HEK293 (cell line): ENCODE data around the gene CLMN.

ENCODE experiments used
- GLIS1 ChIP-seq: fragments of 450-650 bp; formaldehyde crosslinking; IDR thresholded peaks from 2 replicates; pipeline ENCODE4 v1.5.1; 2016; ENCODE audit warnings: missing biosample characterization, missing genetic modification characterization
- KLF10 ChIP-seq: fragments of 450-650 bp; IDR thresholded peaks from 2 replicates; pipeline ENCODE4 v1.5.1; 2018; ENCODE audit warnings: missing biosample characterization, mild to moderate bottlenecking, missing genetic modification characterization
- KLF9 ChIP-seq: fragments of 450-650 bp; formaldehyde crosslinking; IDR thresholded peaks from 2 replicates; pipeline ENCODE4 v1.5.1; 2016; ENCODE audit warnings: missing biosample characterization, missing genetic modification characterization, low read depth
- OVOL3 ChIP-seq: fragments of 450-650 bp; formaldehyde crosslinking; IDR thresholded peaks from 2 replicates; pipeline ENCODE4 v1.5.1; 2016; ENCODE audit warnings: missing biosample characterization, missing genetic modification characterization
- SALL2 ChIP-seq: fragments of 450-650 bp; formaldehyde crosslinking; IDR thresholded peaks from 2 replicates; pipeline ENCODE4 v1.5.0; 2017; ENCODE audit warnings: missing biosample characterization, mild to moderate bottlenecking, missing genetic modification characterization, borderline replicate concordance
- SP3 ChIP-seq: fragments of 450-650 bp; formaldehyde crosslinking; IDR thresholded peaks from 2 replicates; pipeline ENCODE4 v1.5.1; 2016; ENCODE audit warnings: missing biosample characterization, missing genetic modification characterization
- TCF7L2 ChIP-seq: IDR thresholded peaks from 2 replicates; pipeline ENCODE4 v1.6.1; 2011; ENCODE audit warnings: low read depth, mild to moderate bottlenecking, inconsistent platforms, low read length, moderate library complexity, borderline replicate concordance
- ZBTB7A ChIP-seq: fragments of 450-650 bp; formaldehyde crosslinking; IDR thresholded peaks from 2 replicates; pipeline ENCODE4 v1.5.1; 2016; ENCODE audit warnings: low read depth, missing biosample characterization, missing genetic modification characterization
- ZNF174 ChIP-seq: fragments of 450-650 bp; formaldehyde crosslinking; IDR thresholded peaks from 2 replicates; pipeline ENCODE4 v1.5.0; 2017; ENCODE audit warnings: missing biosample characterization, mild to moderate bottlenecking, missing genetic modification characterization
- ZNF292 ChIP-seq: fragments of 450-650 bp; formaldehyde crosslinking; IDR thresholded peaks from 2 replicates; pipeline ENCODE4 v1.5.1; 2016; ENCODE audit warnings: low read depth, missing biosample characterization, missing genetic modification characterization, borderline replicate concordance
- ZNF341 ChIP-seq: fragments of 450-650 bp; formaldehyde crosslinking; IDR thresholded peaks from 2 replicates; pipeline ENCODE4; 2016; ENCODE audit warnings: low read depth, missing biosample characterization, missing genetic modification characterization
- ZNF354C ChIP-seq: fragments of 450-650 bp; formaldehyde crosslinking; IDR thresholded peaks from 2 replicates; pipeline ENCODE4 v1.5.1; 2016; ENCODE audit warnings: missing biosample characterization, missing genetic modification characterization, low read depth, borderline replicate concordance
- ZNF391 ChIP-seq: fragments of 450-650 bp; formaldehyde crosslinking; IDR thresholded peaks from 2 replicates; pipeline ENCODE4 v1.5.1; 2016; ENCODE audit warnings: low read depth, missing biosample characterization, missing genetic modification characterization, borderline replicate concordance
- ZNF610 ChIP-seq: fragments of 450-650 bp; formaldehyde crosslinking; IDR thresholded peaks from 2 replicates; pipeline ENCODE4 v1.5.1; 2016; ENCODE audit warnings: missing biosample characterization, missing genetic modification characterization, borderline replicate concordance
- ZNF629 ChIP-seq: fragments of 450-650 bp; formaldehyde crosslinking; IDR thresholded peaks from 2 replicates; pipeline ENCODE4 v1.5.1; 2017; ENCODE audit warnings: missing biosample characterization, missing genetic modification characterization
- ZNF777 ChIP-seq: fragments of 450-650 bp; formaldehyde crosslinking; IDR thresholded peaks from 2 replicates; pipeline ENCODE4 v1.5.1; 2017; ENCODE audit warnings: missing biosample characterization, missing genetic modification characterization, borderline replicate concordance
- ZNF792 ChIP-seq: fragments of 450-650 bp; formaldehyde crosslinking; IDR thresholded peaks from 2 replicates; pipeline ENCODE4 v1.5.1; 2016; ENCODE audit warnings: missing biosample characterization, missing genetic modification characterization
- TF ChIP-seq, protein P1 (sequence below): fragments of 450-650 bp; formaldehyde crosslinking; IDR thresholded peaks from 2 replicates; pipeline ENCODE4 v1.5.1; 2017; ENCODE audit warnings: missing biosample characterization, missing genetic modification characterization
- TF ChIP-seq, protein P2 (sequence below): fragments of 450-650 bp; formaldehyde crosslinking; IDR thresholded peaks from 2 replicates; pipeline ENCODE4 v1.5.1; 2016; ENCODE audit warnings: missing biosample characterization, missing genetic modification characterization
- TF ChIP-seq, protein P3 (sequence below): fragments of 450-650 bp; formaldehyde crosslinking; IDR thresholded peaks from 2 replicates; pipeline ENCODE4 v1.5.1; 2016; ENCODE audit warnings: missing biosample characterization, missing genetic modification characterization
- TF ChIP-seq, protein P4 (sequence below): fragments of 450-650 bp; formaldehyde crosslinking; IDR thresholded peaks from 2 replicates; pipeline ENCODE4 v1.5.1; 2016; ENCODE audit warnings: missing biosample characterization, missing genetic modification characterization, borderline replicate concordance
- TF ChIP-seq, protein P5 (sequence below): fragments of 450-650 bp; formaldehyde crosslinking; IDR thresholded peaks from 2 replicates; pipeline ENCODE4 v1.5.1; 2016; ENCODE audit warnings: missing biosample characterization, missing genetic modification characterization
- TF ChIP-seq, protein P6 (sequence below): fragments of 450-650 bp; formaldehyde crosslinking; IDR thresholded peaks from 2 replicates; pipeline ENCODE4 v1.5.1; 2016; ENCODE audit warnings: missing biosample characterization, missing genetic modification characterization
- TF ChIP-seq, protein P7 (sequence below): sonication (generic); formaldehyde crosslinking; IDR thresholded peaks from 2 replicates; pipeline ENCODE4 v1.8.1; 2022; ENCODE audit warnings: mild to moderate bottlenecking, moderate library complexity, missing genetic modification reagents

CLMN gene

DNA sequence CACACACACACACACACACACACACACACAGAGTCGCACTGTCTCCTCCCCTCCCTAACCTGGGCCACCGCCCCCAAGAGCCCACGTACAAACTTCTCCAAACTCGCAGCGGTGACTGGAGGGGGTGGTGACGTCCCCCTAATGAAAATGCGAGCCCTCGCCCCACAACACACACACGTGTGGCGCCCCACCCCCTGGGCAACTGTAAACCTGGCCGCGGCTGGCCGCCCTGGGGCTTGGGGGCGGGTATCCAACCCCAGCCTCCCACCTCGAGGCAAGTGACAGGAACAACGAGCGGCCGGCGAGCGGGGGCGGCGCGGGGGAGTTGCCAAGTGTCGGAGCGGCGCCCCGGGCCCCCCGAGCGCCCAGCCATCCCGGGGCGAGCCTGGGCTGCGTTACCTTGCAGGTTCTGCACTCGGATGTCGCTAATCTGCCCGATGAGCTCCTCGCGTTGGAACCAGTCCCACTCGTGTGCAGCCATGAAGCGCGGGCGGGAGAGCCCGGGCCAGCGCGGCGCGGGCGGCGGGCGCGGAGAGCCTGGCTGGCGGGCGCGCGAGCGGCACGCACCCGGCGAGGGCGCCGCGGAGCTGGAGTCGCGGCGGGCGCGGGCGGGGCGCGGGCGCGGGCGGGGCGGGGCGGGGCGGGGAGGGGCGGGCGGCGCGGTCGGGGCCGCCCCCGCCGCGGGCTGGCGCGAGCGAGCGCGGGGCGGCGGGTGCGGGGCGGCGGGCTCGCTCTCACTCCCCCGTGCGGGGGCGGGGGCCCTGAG, at the start of gene CLMN (continued):
- TF ChIP-seq KLF10 (tag by site-specific recombination) (peak; percentile 37; the same call in 1 of the 2 replicates), OVOL3 (tag by site-specific recombination) (no peak), ZNF174 (tag by site-specific recombination) (no peak), SALL2 (tag by site-specific recombination) (no peak), ZNF341 (tag by site-specific recombination) (peak; percentile 52), ZNF354C (tag by site-specific recombination) (0 out of 2 replicates have a peak, but pooled peaks have one; percentile 9), KLF9 (tag by site-specific recombination) (peak; percentile 93), ZNF777 (tag by site-specific recombination) (peak; percentile 85; the same call in 1 of the 2 replicates), ZNF629 (tag by site-specific recombination) (peak; percentile 53), TCF7L2 (no peak), ZBTB7A (tag by site-specific recombination) (peak; percentile 89; the same call in 1 of the 2 replicates), ZNF792 (0 out of 2 replicates have a peak, but pooled peaks have one; percentile 39), ZNF292 (tag by site-specific recombination) (no peak), SP3 (tag by site-specific recombination) (peak; percentile 84), GLIS1 (tag by site-specific recombination) (peak; percentile 90), ZNF610 (tag by site-specific recombination) (peak; percentile 77; the same call in 1 of the 2 replicates), ZNF391 (tag by site-specific recombination) (0 out of 2 replicates have a peak, but pooled peaks have one; percentile 16)
- TF ChIP-seq, protein P1, sequence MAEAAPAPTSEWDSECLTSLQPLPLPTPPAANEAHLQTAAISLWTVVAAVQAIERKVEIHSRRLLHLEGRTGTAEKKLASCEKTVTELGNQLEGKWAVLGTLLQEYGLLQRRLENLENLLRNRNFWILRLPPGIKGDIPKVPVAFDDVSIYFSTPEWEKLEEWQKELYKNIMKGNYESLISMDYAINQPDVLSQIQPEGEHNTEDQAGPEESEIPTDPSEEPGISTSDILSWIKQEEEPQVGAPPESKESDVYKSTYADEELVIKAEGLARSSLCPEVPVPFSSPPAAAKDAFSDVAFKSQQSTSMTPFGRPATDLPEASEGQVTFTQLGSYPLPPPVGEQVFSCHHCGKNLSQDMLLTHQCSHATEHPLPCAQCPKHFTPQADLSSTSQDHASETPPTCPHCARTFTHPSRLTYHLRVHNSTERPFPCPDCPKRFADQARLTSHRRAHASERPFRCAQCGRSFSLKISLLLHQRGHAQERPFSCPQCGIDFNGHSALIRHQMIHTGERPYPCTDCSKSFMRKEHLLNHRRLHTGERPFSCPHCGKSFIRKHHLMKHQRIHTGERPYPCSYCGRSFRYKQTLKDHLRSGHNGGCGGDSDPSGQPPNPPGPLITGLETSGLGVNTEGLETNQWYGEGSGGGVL = peak; percentile 93
- TF ChIP-seq, protein P2, sequence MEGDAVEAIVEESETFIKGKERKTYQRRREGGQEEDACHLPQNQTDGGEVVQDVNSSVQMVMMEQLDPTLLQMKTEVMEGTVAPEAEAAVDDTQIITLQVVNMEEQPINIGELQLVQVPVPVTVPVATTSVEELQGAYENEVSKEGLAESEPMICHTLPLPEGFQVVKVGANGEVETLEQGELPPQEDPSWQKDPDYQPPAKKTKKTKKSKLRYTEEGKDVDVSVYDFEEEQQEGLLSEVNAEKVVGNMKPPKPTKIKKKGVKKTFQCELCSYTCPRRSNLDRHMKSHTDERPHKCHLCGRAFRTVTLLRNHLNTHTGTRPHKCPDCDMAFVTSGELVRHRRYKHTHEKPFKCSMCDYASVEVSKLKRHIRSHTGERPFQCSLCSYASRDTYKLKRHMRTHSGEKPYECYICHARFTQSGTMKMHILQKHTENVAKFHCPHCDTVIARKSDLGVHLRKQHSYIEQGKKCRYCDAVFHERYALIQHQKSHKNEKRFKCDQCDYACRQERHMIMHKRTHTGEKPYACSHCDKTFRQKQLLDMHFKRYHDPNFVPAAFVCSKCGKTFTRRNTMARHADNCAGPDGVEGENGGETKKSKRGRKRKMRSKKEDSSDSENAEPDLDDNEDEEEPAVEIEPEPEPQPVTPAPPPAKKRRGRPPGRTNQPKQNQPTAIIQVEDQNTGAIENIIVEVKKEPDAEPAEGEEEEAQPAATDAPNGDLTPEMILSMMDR (tag by site-specific recombination) = peak; percentile 53; the same call in 1 of the 2 replicates
- TF ChIP-seq, protein P3, sequence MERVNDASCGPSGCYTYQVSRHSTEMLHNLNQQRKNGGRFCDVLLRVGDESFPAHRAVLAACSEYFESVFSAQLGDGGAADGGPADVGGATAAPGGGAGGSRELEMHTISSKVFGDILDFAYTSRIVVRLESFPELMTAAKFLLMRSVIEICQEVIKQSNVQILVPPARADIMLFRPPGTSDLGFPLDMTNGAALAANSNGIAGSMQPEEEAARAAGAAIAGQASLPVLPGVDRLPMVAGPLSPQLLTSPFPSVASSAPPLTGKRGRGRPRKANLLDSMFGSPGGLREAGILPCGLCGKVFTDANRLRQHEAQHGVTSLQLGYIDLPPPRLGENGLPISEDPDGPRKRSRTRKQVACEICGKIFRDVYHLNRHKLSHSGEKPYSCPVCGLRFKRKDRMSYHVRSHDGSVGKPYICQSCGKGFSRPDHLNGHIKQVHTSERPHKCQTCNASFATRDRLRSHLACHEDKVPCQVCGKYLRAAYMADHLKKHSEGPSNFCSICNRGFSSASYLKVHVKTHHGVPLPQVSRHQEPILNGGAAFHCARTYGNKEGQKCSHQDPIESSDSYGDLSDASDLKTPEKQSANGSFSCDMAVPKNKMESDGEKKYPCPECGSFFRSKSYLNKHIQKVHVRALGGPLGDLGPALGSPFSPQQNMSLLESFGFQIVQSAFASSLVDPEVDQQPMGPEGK = peak; percentile 94
- TF ChIP-seq, protein P4, sequence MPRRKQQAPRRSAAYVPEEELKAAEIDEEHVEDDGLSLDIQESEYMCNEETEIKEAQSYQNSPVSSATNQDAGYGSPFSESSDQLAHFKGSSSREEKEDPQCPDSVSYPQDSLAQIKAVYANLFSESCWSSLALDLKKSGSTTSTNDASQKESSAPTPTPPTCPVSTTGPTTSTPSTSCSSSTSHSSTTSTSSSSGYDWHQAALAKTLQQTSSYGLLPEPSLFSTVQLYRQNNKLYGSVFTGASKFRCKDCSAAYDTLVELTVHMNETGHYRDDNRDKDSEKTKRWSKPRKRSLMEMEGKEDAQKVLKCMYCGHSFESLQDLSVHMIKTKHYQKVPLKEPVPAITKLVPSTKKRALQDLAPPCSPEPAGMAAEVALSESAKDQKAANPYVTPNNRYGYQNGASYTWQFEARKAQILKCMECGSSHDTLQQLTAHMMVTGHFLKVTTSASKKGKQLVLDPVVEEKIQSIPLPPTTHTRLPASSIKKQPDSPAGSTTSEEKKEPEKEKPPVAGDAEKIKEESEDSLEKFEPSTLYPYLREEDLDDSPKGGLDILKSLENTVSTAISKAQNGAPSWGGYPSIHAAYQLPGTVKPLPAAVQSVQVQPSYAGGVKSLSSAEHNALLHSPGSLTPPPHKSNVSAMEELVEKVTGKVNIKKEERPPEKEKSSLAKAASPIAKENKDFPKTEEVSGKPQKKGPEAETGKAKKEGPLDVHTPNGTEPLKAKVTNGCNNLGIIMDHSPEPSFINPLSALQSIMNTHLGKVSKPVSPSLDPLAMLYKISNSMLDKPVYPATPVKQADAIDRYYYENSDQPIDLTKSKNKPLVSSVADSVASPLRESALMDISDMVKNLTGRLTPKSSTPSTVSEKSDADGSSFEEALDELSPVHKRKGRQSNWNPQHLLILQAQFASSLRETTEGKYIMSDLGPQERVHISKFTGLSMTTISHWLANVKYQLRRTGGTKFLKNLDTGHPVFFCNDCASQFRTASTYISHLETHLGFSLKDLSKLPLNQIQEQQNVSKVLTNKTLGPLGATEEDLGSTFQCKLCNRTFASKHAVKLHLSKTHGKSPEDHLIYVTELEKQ (tag by site-specific recombination) = no peak
- TF ChIP-seq, protein P5, sequence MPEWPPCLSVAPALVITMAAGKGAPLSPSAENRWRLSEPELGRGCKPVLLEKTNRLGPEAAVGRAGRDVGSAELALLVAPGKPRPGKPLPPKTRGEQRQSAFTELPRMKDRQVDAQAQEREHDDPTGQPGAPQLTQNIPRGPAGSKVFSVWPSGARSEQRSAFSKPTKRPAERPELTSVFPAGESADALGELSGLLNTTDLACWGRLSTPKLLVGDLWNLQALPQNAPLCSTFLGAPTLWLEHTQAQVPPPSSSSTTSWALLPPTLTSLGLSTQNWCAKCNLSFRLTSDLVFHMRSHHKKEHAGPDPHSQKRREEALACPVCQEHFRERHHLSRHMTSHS (tag by site-specific recombination) = 0 out of 2 replicates have a peak, but pooled peaks have one; percentile 14
- TF ChIP-seq, protein P6, sequence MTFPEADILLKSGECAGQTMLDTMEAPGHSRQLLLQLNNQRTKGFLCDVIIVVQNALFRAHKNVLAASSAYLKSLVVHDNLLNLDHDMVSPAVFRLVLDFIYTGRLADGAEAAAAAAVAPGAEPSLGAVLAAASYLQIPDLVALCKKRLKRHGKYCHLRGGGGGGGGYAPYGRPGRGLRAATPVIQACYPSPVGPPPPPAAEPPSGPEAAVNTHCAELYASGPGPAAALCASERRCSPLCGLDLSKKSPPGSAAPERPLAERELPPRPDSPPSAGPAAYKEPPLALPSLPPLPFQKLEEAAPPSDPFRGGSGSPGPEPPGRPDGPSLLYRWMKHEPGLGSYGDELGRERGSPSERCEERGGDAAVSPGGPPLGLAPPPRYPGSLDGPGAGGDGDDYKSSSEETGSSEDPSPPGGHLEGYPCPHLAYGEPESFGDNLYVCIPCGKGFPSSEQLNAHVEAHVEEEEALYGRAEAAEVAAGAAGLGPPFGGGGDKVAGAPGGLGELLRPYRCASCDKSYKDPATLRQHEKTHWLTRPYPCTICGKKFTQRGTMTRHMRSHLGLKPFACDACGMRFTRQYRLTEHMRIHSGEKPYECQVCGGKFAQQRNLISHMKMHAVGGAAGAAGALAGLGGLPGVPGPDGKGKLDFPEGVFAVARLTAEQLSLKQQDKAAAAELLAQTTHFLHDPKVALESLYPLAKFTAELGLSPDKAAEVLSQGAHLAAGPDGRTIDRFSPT (tag by site-specific recombination) = peak; percentile 90
- TF ChIP-seq, protein P7, sequence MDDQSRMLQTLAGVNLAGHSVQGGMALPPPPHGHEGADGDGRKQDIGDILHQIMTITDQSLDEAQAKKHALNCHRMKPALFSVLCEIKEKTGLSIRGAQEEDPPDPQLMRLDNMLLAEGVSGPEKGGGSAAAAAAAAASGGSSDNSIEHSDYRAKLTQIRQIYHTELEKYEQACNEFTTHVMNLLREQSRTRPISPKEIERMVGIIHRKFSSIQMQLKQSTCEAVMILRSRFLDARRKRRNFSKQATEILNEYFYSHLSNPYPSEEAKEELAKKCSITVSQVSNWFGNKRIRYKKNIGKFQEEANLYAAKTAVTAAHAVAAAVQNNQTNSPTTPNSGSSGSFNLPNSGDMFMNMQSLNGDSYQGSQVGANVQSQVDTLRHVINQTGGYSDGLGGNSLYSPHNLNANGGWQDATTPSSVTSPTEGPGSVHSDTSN = no peak
